Hindlimb muscle (tissue), 1 donor: ENCODE data around the gene DUOXA2. TPM values are rescaled to one million over a fixed set of nuclear protein-coding genes. Genes with fewer than 3 reads are reported as not detected.
"Not testable (repeated sequence)": the region's sequence is repeated elsewhere in the genome, so short reads cannot be mapped to it uniquely, and the experiment has no call there.

Experiments
- DNase-seq: peaks from one replicate; pipeline ENCODE4 v3.0.0-alpha.2; 2013
- polyA plus RNA-seq: library from polyadenylated mRNA; unstranded; fragments of 120-200 nt; gene quantifications from one replicate; pipeline ENCODE4 v1.2.1, GENCODE V29; 2013; ENCODE audit not compliant: insufficient read length

DUOXA2 gene
- not detected for polyA plus RNA-seq

- no peak for DNase-seq
Measured at GRCh38 chr15:45114076-45114750, at the start of gene DUOXA2, which contains the start of gene DUOX2. TSS of gene DUOXA2 (plus strand) at chr15:45114326. CDS start at chr15:45114606, 280 bp downstream. TSS of gene DUOX2 (minus strand) at chr15:45114172. CDS start at chr15:45113411, 761 bp downstream.

GRCh38 chr15:45064386-45064785 is 49.7 kb upstream of the DUOXA2 start:
- no peak for DNase-seq

- not testable (repeated sequence) for DNase-seq
Measured at GRCh38 chr15:45069942-45070360, 44.2 kb upstream of the DUOXA2 start.

- DNase-seq = not testable (repeated sequence)
Measured at GRCh38 chr15:45073602-45074001, 40.5 kb upstream of the DUOXA2 start.

- not testable (repeated sequence) for DNase-seq
Measured at GRCh38 chr15:45075440-45076320, 38.4 kb upstream of the DUOXA2 start.

GRCh38 chr15:45077391-45077790 is 36.7 kb upstream of the DUOXA2 start:
- DNase-seq = not testable (repeated sequence)

- DNase-seq = not testable (repeated sequence)
Measured at GRCh38 chr15:45079201-45079600, 34.9 kb upstream of the DUOXA2 start.

- DNase-seq = not testable (repeated sequence)
Measured at GRCh38 chr15:45079628-45080246, 34.4 kb upstream of the DUOXA2 start.

- not testable (repeated sequence) for DNase-seq
Measured at GRCh38 chr15:45080593-45080992, 33.5 kb upstream of the DUOXA2 start.

- DNase-seq = not testable (repeated sequence)
Measured at GRCh38 chr15:45082412-45082811, 31.7 kb upstream of the DUOXA2 start.

- DNase-seq = no peak
Measured at GRCh38 chr15:45083223-45083622, 30.9 kb upstream of the DUOXA2 start.

- DNase-seq = no peak
Measured at GRCh38 chr15:45084163-45084562, 30.0 kb upstream of the DUOXA2 start.

- no peak for DNase-seq
Measured at GRCh38 chr15:45087513-45087912, 26.6 kb upstream of the DUOXA2 start.

- no peak for DNase-seq
Measured at GRCh38 chr15:45088801-45089711, 25.1 kb upstream of the DUOXA2 start.

- no peak for DNase-seq
Measured at GRCh38 chr15:45089712-45090373, 24.3 kb upstream of the DUOXA2 start.

- DNase-seq = no peak
Measured at GRCh38 chr15:45091161-45091560, 23.0 kb upstream of the DUOXA2 start.

- no peak for DNase-seq
Measured at GRCh38 chr15:45091576-45091975, 22.6 kb upstream of the DUOXA2 start.

- no peak for DNase-seq
Measured at GRCh38 chr15:45093013-45093412, 21.1 kb upstream of the DUOXA2 start.

- no peak for DNase-seq
Measured at GRCh38 chr15:45093622-45094357, 20.3 kb upstream of the DUOXA2 start.

GRCh38 chr15:45094358-45094730 is 19.8 kb upstream of the DUOXA2 start:
- DNase-seq = no peak

GRCh38 chr15:45095661-45096060 is 18.5 kb upstream of the DUOXA2 start:
- DNase-seq = no peak
